ENCODE measurements around the gene SORBS1. TPM values are rescaled to one million over a fixed set of nuclear protein-coding genes. Genes with fewer than 3 reads are reported as not detected.

SORBS1 gene
- total RNA-seq, 2 donors from 2014 or later: 1.4 to 1.6 TPM

GRCh38 chr10:95375418-95375817, 185.8 kb downstream of the SORBS1 start:
- no peak for ATAC-seq
- H3K4me1 Mint-ChIP-seq (ENCODE audit: low read depth in 2 of 2): no peaks in the 10 kb centered on the region
- H3K27me3 Mint-ChIP-seq: peaks cover 11 to 25% of the 10 kb centered on the region in 2 donors
- H3K9me3 Mint-ChIP-seq: no peaks in the 10 kb centered on the region
- no peak overlapping the region for H3K4me3 Mint-ChIP-seq
- DNase-seq (ENCODE audit: low spot score): no peak
- no peaks in the 10 kb centered on the region for H3K36me3 Mint-ChIP-seq
- H3K27ac Mint-ChIP-seq: no peak overlapping the region

- no peaks in the 10 kb centered on the region for H3K36me3 Mint-ChIP-seq
- H3K27me3 Mint-ChIP-seq: peaks cover 11 to 29% of the 10 kb centered on the region in 2 donors
- H3K27ac Mint-ChIP-seq: no peak overlapping the region
- no peaks in the 10 kb centered on the region for H3K4me1 Mint-ChIP-seq (ENCODE audit: low read depth in 2 of 2)
- DNase-seq (ENCODE audit: low spot score) (no peak), ATAC-seq (peak; percentile 60 to 66)
- H3K9me3 Mint-ChIP-seq: no peaks in the 10 kb centered on the region
- no peak overlapping the region for H3K4me3 Mint-ChIP-seq
Measured at GRCh38 chr10:95374597-95375209, 186.5 kb downstream of the SORBS1 start.

GRCh38 chr10:95373660-95374059, 187.5 kb downstream of the SORBS1 start:
- Mint-ChIP-seq H3K4me1 (ENCODE audit: low read depth in 2 of 2) (no peaks in the 10 kb centered on the region), H3K9me3 (no peaks in the 10 kb centered on the region), H3K36me3 (no peaks in the 10 kb centered on the region), H3K27me3 (peaks cover 18 to 40% of the 10 kb centered on the region in 2 donors), H3K27ac (no peak overlapping the region), H3K4me3 (no peak overlapping the region)
- ATAC-seq: no peak
- no peak for DNase-seq (ENCODE audit: low spot score)

GRCh38 chr10:95364342-95364741, 196.8 kb downstream of the SORBS1 start:
- no peak for DNase-seq (ENCODE audit: low spot score)
- no peak for ATAC-seq
- no peak overlapping the region for H3K4me3 Mint-ChIP-seq
- H3K4me1 Mint-ChIP-seq (ENCODE audit: low read depth in 2 of 2): no peaks in the 10 kb centered on the region
- no peak overlapping the region for H3K27ac Mint-ChIP-seq
- H3K36me3 Mint-ChIP-seq: no peaks in the 10 kb centered on the region
- H3K9me3 Mint-ChIP-seq: no peaks in the 10 kb centered on the region
- peaks cover 9 to 27% of the 10 kb centered on the region in 2 donors for H3K27me3 Mint-ChIP-seq

GRCh38 chr10:95363303-95363912, 197.8 kb downstream of the SORBS1 start:
- DNase-seq (ENCODE audit: low spot score) (peak; percentile 73), ATAC-seq (peak; percentile 59 to 66)
- Mint-ChIP-seq H3K4me1 (ENCODE audit: low read depth in 2 of 2) (no peaks in the 10 kb centered on the region), H3K4me3 (no peak overlapping the region), H3K27me3 (peaks cover 5 to 18% of the 10 kb centered on the region in 2 donors), H3K36me3 (no peaks in the 10 kb centered on the region), H3K9me3 (no peaks in the 10 kb centered on the region), H3K27ac (no peak overlapping the region)

GRCh38 chr10:95360122-95360714, 201.0 kb downstream of the SORBS1 start:
- ATAC-seq (no peak), DNase-seq (ENCODE audit: low spot score) (no peak)

GRCh38 chr10:95359466-95359865, 201.7 kb downstream of the SORBS1 start:
- Mint-ChIP-seq H3K27me3 (peaks cover 5 to 14% of the 10 kb centered on the region in 2 donors), H3K4me3 (no peak overlapping the region), H3K4me1 (ENCODE audit: low read depth in 2 of 2) (no peaks in the 10 kb centered on the region), H3K36me3 (no peaks in the 10 kb centered on the region), H3K9me3 (no peaks in the 10 kb centered on the region), H3K27ac (no peak overlapping the region)
- no peak for DNase-seq (ENCODE audit: low spot score)
- ATAC-seq: no peak

More at GRCh38 chr10:95360122-95360714, 201.0 kb downstream of the SORBS1 start:
- no peaks in the 10 kb centered on the region for H3K4me1 Mint-ChIP-seq (ENCODE audit: low read depth in 2 of 2)
- no peaks in the 10 kb centered on the region for H3K36me3 Mint-ChIP-seq
- H3K4me3 Mint-ChIP-seq: no peak overlapping the region
- peaks cover 5 to 14% of the 10 kb centered on the region in 2 donors for H3K27me3 Mint-ChIP-seq
- H3K9me3 Mint-ChIP-seq: no peaks in the 10 kb centered on the region
- peak overlapping the region in 1 of 2 donors; percentile 24 for H3K27ac Mint-ChIP-seq

- Mint-ChIP-seq H3K36me3 (no peaks in the 10 kb centered on the region), H3K27ac (no peak overlapping the region), H3K4me3 (no peak overlapping the region), H3K4me1 (ENCODE audit: low read depth in 2 of 2) (no peaks in the 10 kb centered on the region), H3K9me3 (no peaks in the 10 kb centered on the region), H3K27me3 (no peaks in the 10 kb centered on the region)
- peak; percentile 26 to 54 for ATAC-seq
- DNase-seq (ENCODE audit: low spot score): no peak
Measured at GRCh38 chr10:95356190-95356955, 204.8 kb downstream of the SORBS1 start.

GRCh38 chr10:95355301-95355700, 205.9 kb downstream of the SORBS1 start:
- DNase-seq (ENCODE audit: low spot score): no peak
- Mint-ChIP-seq H3K27ac (no peak overlapping the region), H3K4me1 (ENCODE audit: low read depth in 2 of 2) (no peaks in the 10 kb centered on the region), H3K9me3 (no peaks in the 10 kb centered on the region), H3K27me3 (no peaks in the 10 kb centered on the region), H3K36me3 (no peaks in the 10 kb centered on the region), H3K4me3 (no peak overlapping the region)
- ATAC-seq: no peak

GRCh38 chr10:95354110-95354509, 207.1 kb downstream of the SORBS1 start:
- no peak overlapping the region for H3K27ac Mint-ChIP-seq
- no peaks in the 10 kb centered on the region for H3K27me3 Mint-ChIP-seq
- H3K4me3 Mint-ChIP-seq: no peak overlapping the region
- no peak for DNase-seq (ENCODE audit: low spot score)
- no peak for ATAC-seq
- no peaks in the 10 kb centered on the region for H3K36me3 Mint-ChIP-seq
- no peaks in the 10 kb centered on the region for H3K4me1 Mint-ChIP-seq (ENCODE audit: low read depth in 2 of 2)
- H3K9me3 Mint-ChIP-seq: no peaks in the 10 kb centered on the region

- Mint-ChIP-seq H3K27ac (no peak overlapping the region), H3K4me1 (ENCODE audit: low read depth in 2 of 2) (no peaks in the 10 kb centered on the region), H3K9me3 (no peaks in the 10 kb centered on the region), H3K36me3 (no peaks in the 10 kb centered on the region), H3K4me3 (no peak overlapping the region), H3K27me3 (no peaks in the 10 kb centered on the region)
- DNase-seq (ENCODE audit: low spot score) (no peak), ATAC-seq (no peak)
Measured at GRCh38 chr10:95353123-95353522, 208.0 kb downstream of the SORBS1 start.

GRCh38 chr10:95352684-95353083, 208.5 kb downstream of the SORBS1 start:
- H3K4me3 Mint-ChIP-seq: no peak overlapping the region
- H3K27ac Mint-ChIP-seq: no peak overlapping the region
- no peaks in the 10 kb centered on the region for H3K27me3 Mint-ChIP-seq
- DNase-seq (ENCODE audit: low spot score): no peak
- H3K36me3 Mint-ChIP-seq: no peaks in the 10 kb centered on the region
- H3K4me1 Mint-ChIP-seq (ENCODE audit: low read depth in 2 of 2): no peaks in the 10 kb centered on the region
- H3K9me3 Mint-ChIP-seq: no peaks in the 10 kb centered on the region
- no peak for ATAC-seq

- Mint-ChIP-seq H3K4me1 (ENCODE audit: low read depth in 2 of 2) (no peaks in the 10 kb centered on the region), H3K4me3 (no peak overlapping the region), H3K9me3 (no peaks in the 10 kb centered on the region), H3K27ac (no peak overlapping the region), H3K27me3 (peaks cover 0 to 4% of the 10 kb centered on the region in 2 donors), H3K36me3 (no peaks in the 10 kb centered on the region)
- ATAC-seq (no peak), DNase-seq (ENCODE audit: low spot score) (no peak)
Measured at GRCh38 chr10:95350830-95351228, 210.3 kb downstream of the SORBS1 start.
